GM18517 (cell line): ENCODE measurements around the gene STRN4.

Experiments used
- ATAC-seq: cut with Tn5 transposase; IDR thresholded peaks from one replicate; pipeline ENCODE4 v1.9.1; 2021; ENCODE audit warnings: mild to moderate bottlenecking, moderate library complexity; ENCODE audit not compliant: unreplicated experiment

STRN4 gene

GRCh38 chr19:46725859-46726393 is 20.3 kb downstream of the STRN4 start:
- ATAC-seq: no peak

- no peak for ATAC-seq
These were observed 21.0 kb downstream of the STRN4 start for GRCh38 chr19:46725036-46725820.

GRCh38 chr19:46724468-46724867 is 21.8 kb downstream of the STRN4 start:
- ATAC-seq: no peak

GRCh38 chr19:46723471-46723870 is 22.8 kb downstream of the STRN4 start:
- no peak for ATAC-seq

- no peak for ATAC-seq
These were observed 23.2 kb downstream of the STRN4 start for GRCh38 chr19:46723023-46723461.

GRCh38 chr19:46722421-46723022 is 23.7 kb downstream of the STRN4 start:
- ATAC-seq: no peak

GRCh38 chr19:46722004-46722380 is 24.3 kb downstream of the STRN4 start:
- no peak for ATAC-seq

- no peak for ATAC-seq
These were observed 24.8 kb downstream of the STRN4 start for GRCh38 chr19:46721269-46722003.

- no peak for ATAC-seq
These were observed 25.6 kb downstream of the STRN4 start for GRCh38 chr19:46720503-46721239.

- ATAC-seq: no peak
These were observed 26.4 kb downstream of the STRN4 start for GRCh38 chr19:46719629-46720502.

GRCh38 chr19:46718934-46719622 is 27.2 kb downstream of the STRN4 start:
- ATAC-seq: peak; percentile 39

GRCh38 chr19:46718157-46718933 is 27.9 kb downstream of the STRN4 start:
- ATAC-seq: no peak

GRCh38 chr19:46717716-46718143 is 28.5 kb downstream of the STRN4 start:
- no peak for ATAC-seq

- ATAC-seq: no peak
These were observed 29.1 kb downstream of the STRN4 start, which contains the start of gene PRKD2 for GRCh38 chr19:46717034-46717715. PRKD2 (minus strand) TSS chr19:46717114; CDS start chr19:46716370, 744 bp downstream.

- no peak for ATAC-seq
These were observed 29.6 kb downstream of the STRN4 start for GRCh38 chr19:46716672-46717033.

GRCh38 chr19:46715975-46716671 is 30.1 kb downstream of the STRN4 start:
- ATAC-seq: no peak

- ATAC-seq: no peak
These were observed 30.7 kb downstream of the STRN4 start for GRCh38 chr19:46715620-46715974.
